Karpas-422 (cell line): ENCODE results near the gene CLDN7. TPM values are rescaled to one million over a fixed set of nuclear protein-coding genes. Genes with fewer than 3 reads are reported as not detected.

ENCODE experiments used
- DNase-seq: peaks from one replicate; pipeline ENCODE4 v3.0.0-alpha.2; 2015
- H2AFZ ChIP-seq: fragments of 200-600 bp; sonication (generic); 2 replicates; pipeline ENCODE4 v1.6.1; 2014; ENCODE audit warnings: antibody characterized with exemption, low read length, mixed read lengths
- H3K27ac ChIP-seq: fragments of 200-600 bp; sonication (generic); 2 replicates; pipeline ENCODE4 v1.5.1; 2014; ENCODE audit warnings: mild to moderate bottlenecking, low read length, moderate library complexity
- H3K27me3 ChIP-seq: fragments of 200-600 bp; sonication (generic); 2 replicates; pipeline ENCODE4 v1.6.1; 2014; ENCODE audit warnings: low read length, mixed read lengths
- H3K36me3 ChIP-seq: fragments of 200-600 bp; sonication (generic); 2 replicates; pipeline ENCODE4 v1.6.1; 2014; ENCODE audit warnings: low read length, mixed read lengths; ENCODE audit not compliant: insufficient read depth
- H3K4me1 ChIP-seq: fragments of 200-600 bp; sonication (generic); 2 replicates; pipeline ENCODE4 v1.6.1; 2014; ENCODE audit warnings: mild to moderate bottlenecking, low read length, mixed read lengths
- H3K4me2 ChIP-seq: fragments of 200-600 bp; sonication (generic); 2 replicates; pipeline ENCODE4 v1.6.1; 2014; ENCODE audit warnings: low read length, low read depth, mild to moderate bottlenecking; ENCODE audit not compliant: poor library complexity, severe bottlenecking
- H3K4me3 ChIP-seq: fragments of 200-600 bp; sonication (generic); 2 replicates; pipeline ENCODE4 v1.5.1; 2014; ENCODE audit warnings: mild to moderate bottlenecking, antibody characterized with exemption, low read length, mixed read lengths
- H3K79me2 ChIP-seq: fragments of 200-600 bp; sonication (generic); 2 replicates; pipeline ENCODE4 v1.6.1; 2014; ENCODE audit warnings: mild to moderate bottlenecking, low read length, mixed read lengths
- H3K9ac ChIP-seq: fragments of 200-600 bp; sonication (generic); 2 replicates; pipeline ENCODE4 v1.6.0; 2014; ENCODE audit warnings: low read length
- H3K9me2 ChIP-seq: fragments of 200-600 bp; sonication (generic), shearing (Covaris generic); replicated peaks from 2 replicates; pipeline ENCODE4 v1.6.0; 2014; ENCODE audit warnings: mild to moderate bottlenecking, low read length, moderate library complexity; ENCODE audit not compliant: insufficient read depth
- H3K9me3 ChIP-seq: fragments of 300-700, 200-600 bp; sonication (generic); 2 replicates; pipeline ENCODE4 v1.6.1; 2014; ENCODE audit warnings: low read length, mixed read lengths
- H4K20me1 ChIP-seq: fragments of 200-600 bp; sonication (generic); 2 replicates; pipeline ENCODE4 v1.6.1; 2014; ENCODE audit warnings: mild to moderate bottlenecking, antibody characterized with exemption, low read length, low read depth; ENCODE audit not compliant: insufficient read depth
- total RNA-seq: library from RNA; depleted of rRNA; stranded (reverse); fragments of >200 nt; shearing (Covaris generic); gene quantifications from 2 replicates; pipeline ENCODE4 v1.2.3, GENCODE V29; 2014; ENCODE audit warnings: low replicate concordance

CLDN7 gene
- total RNA-seq, 1 experiment from 2014 or later: not detected

- peaks cover 3% of the 10 kb centered on the region; the same call in 1 of the 2 replicates for H3K36me3 ChIP-seq
- H3K79me2 ChIP-seq: no peaks in the 10 kb centered on the region
- no peaks in the 10 kb centered on the region for H3K4me1 ChIP-seq
- no peaks in the 10 kb centered on the region for H3K9me2 ChIP-seq
- no peak overlapping the region for H3K4me2 ChIP-seq
- no peaks in the 10 kb centered on the region for H4K20me1 ChIP-seq
- no peak overlapping the region for H3K4me3 ChIP-seq
- H2AFZ ChIP-seq: no peak overlapping the region
- H3K9me3 ChIP-seq: no peaks in the 10 kb centered on the region
- H3K9ac ChIP-seq: no peak overlapping the region
- H3K27ac ChIP-seq: no peak overlapping the region
- no peaks in the 10 kb centered on the region for H3K27me3 ChIP-seq
- DNase-seq: no peak
Observed at GRCh38 chr17:7261379-7262191, 693 bp downstream of the CLDN7 start.

GRCh38 chr17:7260651-7261378, 1.5 kb downstream of the CLDN7 start:
- Histone ChIP-seq H4K20me1 (no peaks in the 10 kb centered on the region), H3K9me3 (no peaks in the 10 kb centered on the region), H3K27me3 (no peaks in the 10 kb centered on the region), H3K27ac (no peak overlapping the region), H2AFZ (no peak overlapping the region), H3K4me2 (no peak overlapping the region), H3K9me2 (no peaks in the 10 kb centered on the region), H3K9ac (no peak overlapping the region), H3K4me1 (no peaks in the 10 kb centered on the region), H3K4me3 (no peak overlapping the region), H3K79me2 (no peaks in the 10 kb centered on the region), H3K36me3 (peaks cover 6% of the 10 kb centered on the region; the same call in 1 of the 2 replicates)
- no peak for DNase-seq

GRCh38 chr17:7260151-7260550, 2.1 kb downstream of the CLDN7 start:
- Histone ChIP-seq H3K27me3 (no peaks in the 10 kb centered on the region), H3K27ac (no peak overlapping the region), H3K4me3 (no peak overlapping the region), H3K9ac (no peak overlapping the region), H3K36me3 (peaks cover 9% of the 10 kb centered on the region; the same call in 1 of the 2 replicates), H3K79me2 (no peaks in the 10 kb centered on the region), H3K9me3 (no peaks in the 10 kb centered on the region), H3K9me2 (no peaks in the 10 kb centered on the region), H3K4me2 (no peak overlapping the region), H3K4me1 (no peaks in the 10 kb centered on the region), H4K20me1 (no peaks in the 10 kb centered on the region), H2AFZ (no peak overlapping the region)
- DNase-seq: no peak

GRCh38 chr17:7259555-7259889, 2.8 kb downstream of the CLDN7 start:
- H2AFZ ChIP-seq: no peak overlapping the region
- H3K9me2 ChIP-seq: no peaks in the 10 kb centered on the region
- no peaks in the 10 kb centered on the region for H4K20me1 ChIP-seq
- peaks cover 14% of the 10 kb centered on the region; the same call in 1 of the 2 replicates for H3K36me3 ChIP-seq
- DNase-seq: no peak
- H3K9me3 ChIP-seq: no peaks in the 10 kb centered on the region
- no peak overlapping the region for H3K9ac ChIP-seq
- H3K4me3 ChIP-seq: no peak overlapping the region
- H3K79me2 ChIP-seq: peaks cover 2% of the 10 kb centered on the region; the same call in 1 of the 2 replicates
- H3K4me2 ChIP-seq: no peak overlapping the region
- H3K27me3 ChIP-seq: no peaks in the 10 kb centered on the region
- H3K4me1 ChIP-seq: no peaks in the 10 kb centered on the region
- H3K27ac ChIP-seq: no peak overlapping the region

- Histone ChIP-seq H2AFZ (no peak overlapping the region), H3K4me2 (no peak overlapping the region), H3K9me2 (no peaks in the 10 kb centered on the region), H3K9me3 (no peaks in the 10 kb centered on the region), H3K4me1 (no peaks in the 10 kb centered on the region), H3K27me3 (no peaks in the 10 kb centered on the region), H3K79me2 (peaks cover 8% of the 10 kb centered on the region), H3K27ac (no peak overlapping the region), H4K20me1 (no peaks in the 10 kb centered on the region), H3K36me3 (peaks cover 19% of the 10 kb centered on the region; the same call in 1 of the 2 replicates), H3K4me3 (no peak overlapping the region), H3K9ac (no peak overlapping the region)
- DNase-seq: no peak
Observed at GRCh38 chr17:7258731-7259554, 3.3 kb downstream of the CLDN7 start.

GRCh38 chr17:7256766-7257456, 5.4 kb downstream of the CLDN7 start:
- Histone ChIP-seq H3K79me2 (peaks cover 20% of the 10 kb centered on the region), H3K36me3 (peaks cover 19% of the 10 kb centered on the region; the same call in 1 of the 2 replicates), H3K9ac (no peak overlapping the region), H3K27me3 (no peaks in the 10 kb centered on the region), H2AFZ (no peak overlapping the region), H3K27ac (no peak overlapping the region), H3K4me1 (peaks cover 8% of the 10 kb centered on the region), H4K20me1 (no peaks in the 10 kb centered on the region), H3K9me3 (no peaks in the 10 kb centered on the region), H3K4me3 (no peak overlapping the region), H3K4me2 (no peak overlapping the region), H3K9me2 (no peaks in the 10 kb centered on the region)
- DNase-seq: no peak

- H4K20me1 ChIP-seq: peaks cover 9% of the 10 kb centered on the region; the same call in 1 of the 2 replicates
- H3K9me2 ChIP-seq: no peaks in the 10 kb centered on the region
- no peak overlapping the region for H2AFZ ChIP-seq
- no peak overlapping the region for H3K4me2 ChIP-seq
- peaks cover 17% of the 10 kb centered on the region for H3K4me1 ChIP-seq
- H3K4me3 ChIP-seq: no peak overlapping the region
- no peaks in the 10 kb centered on the region for H3K27me3 ChIP-seq
- peaks cover 39% of the 10 kb centered on the region for H3K79me2 ChIP-seq
- H3K36me3 ChIP-seq: peaks cover 19% of the 10 kb centered on the region; the same call in 1 of the 2 replicates
- H3K9me3 ChIP-seq: no peaks in the 10 kb centered on the region
- no peak overlapping the region for H3K27ac ChIP-seq
- H3K9ac ChIP-seq: no peak overlapping the region
- DNase-seq: no peak
Observed at GRCh38 chr17:7254511-7254910, 7.8 kb downstream of the CLDN7 start.
